ENCODE data around the gene CDH4.

CDH4 gene

GRCh38 chr20:61989741-61990140 lies 737.7 kb downstream of the CDH4 start:
- ChIA-PET POLR2A (no interaction called here), CTCF (no interaction called here)
- DNase-seq (ENCODE audit: extremely low spot score), result no peak
- TF ChIP-seq CTCF (IDR thresholded peaks at IDR 0.05; ENCODE audit: control extremely low read depth, extremely low read depth, low read depth, missing control alignments), result no peak
